HG03045 (cell line): ENCODE results near the gene CREM.
"Not testable (repeated sequence)": the region's sequence is repeated elsewhere in the genome, so short reads cannot be mapped to it uniquely, and the experiment has no call there.

Source experiments
- ATAC-seq: cut with Tn5 transposase; IDR thresholded peaks from one replicate; pipeline ENCODE4 v1.9.1; 2021; ENCODE audit warnings: mild to moderate bottlenecking, moderate library complexity; ENCODE audit not compliant: unreplicated experiment

CREM gene

GRCh38 chr10:35192645-35193249 lies 66.1 kb downstream of the CREM start:
- ATAC-seq, result no peak

GRCh38 chr10:35194471-35194870 lies 67.8 kb downstream of the CREM start:
- no peak for ATAC-seq

DNA sequence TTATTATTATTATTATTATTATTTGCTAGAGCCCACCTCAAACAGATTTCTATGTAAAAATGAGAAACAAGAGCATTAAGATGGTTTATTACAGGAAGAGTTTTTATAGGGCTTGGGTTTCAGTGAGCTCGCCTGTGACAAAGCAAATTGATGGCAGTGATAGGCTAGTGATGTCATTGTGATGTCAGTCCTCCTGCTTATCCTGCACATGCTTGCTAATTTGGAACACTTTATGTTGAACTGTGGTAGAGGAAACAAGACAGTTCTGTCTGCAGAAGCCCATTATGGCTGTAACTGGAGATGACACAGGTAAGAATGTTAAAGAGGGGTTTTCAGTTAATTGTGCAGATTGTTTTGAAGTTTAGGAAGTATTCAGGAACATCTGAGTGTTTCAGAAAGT lies 68.3 kb downstream of the CREM start:
- no peak for ATAC-seq

DNA sequence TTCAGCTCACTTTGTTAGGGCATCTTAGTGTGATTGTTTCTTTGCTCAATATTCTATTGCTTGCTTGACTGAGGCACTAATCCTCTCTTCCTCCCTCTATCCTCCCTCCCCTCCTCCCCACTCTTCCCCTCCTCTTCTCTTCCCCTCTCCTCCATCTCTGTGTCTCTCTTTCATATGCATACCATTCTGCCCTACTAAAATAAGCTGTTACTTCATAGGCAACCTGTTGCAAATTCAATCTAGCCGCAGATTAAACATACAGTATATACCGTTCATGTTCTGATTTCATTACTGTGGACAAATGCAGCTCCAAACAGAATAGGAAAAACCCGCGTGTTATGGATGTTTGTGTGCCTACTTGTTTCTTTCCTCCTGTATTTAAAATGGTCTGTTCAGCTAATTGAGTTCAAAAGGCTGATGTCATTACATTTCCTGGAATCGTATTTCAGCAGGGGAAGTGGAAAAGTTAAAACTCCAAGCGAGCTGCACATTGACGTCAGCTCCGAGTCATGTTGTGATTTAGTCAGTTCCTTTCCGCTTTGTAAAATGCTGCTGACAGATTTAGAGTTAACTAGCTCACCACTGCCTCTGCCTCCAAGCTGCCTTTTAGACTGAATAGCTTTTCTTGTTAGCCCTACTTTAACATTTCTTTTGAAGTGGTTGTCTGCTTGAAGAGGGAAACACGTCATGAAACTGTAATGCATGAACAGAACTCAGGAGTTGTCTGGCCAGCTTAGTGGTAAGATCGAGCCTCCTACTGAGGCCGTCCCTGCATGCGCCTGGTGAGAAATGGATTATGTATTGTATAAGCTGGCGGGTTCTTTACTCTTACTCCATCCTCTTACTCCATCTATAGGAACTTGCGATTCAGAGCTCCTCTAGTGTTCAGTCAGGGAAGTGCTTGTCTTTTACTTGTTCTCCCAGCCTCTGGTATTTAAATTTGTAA lies 69.0 kb downstream of the CREM start:
- peak; percentile 93 for ATAC-seq

DNA sequence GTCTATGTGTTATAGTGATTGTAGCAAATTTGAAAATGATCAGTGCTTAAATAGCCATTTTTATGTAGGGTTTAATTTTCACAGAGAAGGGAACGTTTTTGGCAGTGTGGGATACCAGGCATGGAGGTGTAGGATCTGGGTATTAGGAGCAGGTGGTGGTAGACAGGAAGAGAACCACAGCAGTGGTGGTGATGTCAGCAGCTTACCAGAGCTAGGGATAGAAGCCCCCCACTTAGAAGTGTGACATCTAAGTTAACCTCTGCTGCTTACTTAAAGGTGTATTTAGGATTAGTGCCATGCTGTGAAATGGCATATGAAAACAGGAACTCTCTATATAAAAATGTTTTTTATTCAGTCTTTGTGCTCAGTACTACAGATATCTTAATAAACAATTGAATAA lies 73.8 kb downstream of the CREM start:
- ATAC-seq, result no peak

GRCh38 chr10:35201234-35201633 lies 74.6 kb downstream of the CREM start:
- no peak for ATAC-seq

- no peak for ATAC-seq
Measured at GRCh38 chr10:35202050-35202449, 75.4 kb downstream of the CREM start.

DNA sequence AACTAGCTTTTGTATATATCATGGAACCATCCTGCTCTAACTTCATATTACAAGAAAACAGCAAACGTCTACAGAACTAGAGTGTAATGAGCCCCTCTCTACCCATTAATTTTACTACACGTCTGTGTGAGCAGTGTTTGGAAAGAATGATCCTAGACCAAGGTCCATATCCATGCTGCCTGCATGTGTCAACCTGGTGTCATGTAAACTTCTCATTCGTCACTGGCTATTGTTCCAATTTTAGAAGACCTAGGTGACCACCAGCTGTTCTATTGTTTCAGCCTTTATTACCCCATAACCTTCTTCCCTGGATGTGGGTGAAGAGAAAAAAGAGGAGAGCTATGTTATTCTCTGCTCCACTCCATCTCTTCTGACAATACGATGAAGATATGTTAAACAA lies 77.1 kb downstream of the CREM start:
- no peak for ATAC-seq

- ATAC-seq, result no peak
Measured at GRCh38 chr10:35204650-35205319, 78.1 kb downstream of the CREM start.

DNA sequence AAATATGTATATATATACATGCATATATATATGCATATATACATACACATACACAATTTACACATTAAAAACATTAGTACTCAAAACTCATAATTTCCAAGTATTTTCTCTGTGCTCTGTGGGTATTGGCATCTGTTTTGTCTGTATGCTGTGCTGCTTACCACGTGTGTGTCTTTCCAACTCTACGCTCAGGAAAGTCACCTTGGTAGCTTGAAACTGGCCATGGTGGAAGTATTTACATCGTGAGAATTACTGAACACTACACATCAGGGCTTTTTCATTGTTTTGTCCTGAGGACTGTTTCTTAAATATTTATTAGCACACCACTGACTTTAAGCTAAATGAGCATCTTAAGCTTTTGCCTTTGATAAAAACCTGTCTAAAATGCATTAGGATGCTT lies 79.6 kb downstream of the CREM start:
- ATAC-seq, result no peak

- ATAC-seq, result peak; percentile 68
Measured at GRCh38 chr10:35208536-35208935, 81.9 kb downstream of the CREM start.

DNA sequence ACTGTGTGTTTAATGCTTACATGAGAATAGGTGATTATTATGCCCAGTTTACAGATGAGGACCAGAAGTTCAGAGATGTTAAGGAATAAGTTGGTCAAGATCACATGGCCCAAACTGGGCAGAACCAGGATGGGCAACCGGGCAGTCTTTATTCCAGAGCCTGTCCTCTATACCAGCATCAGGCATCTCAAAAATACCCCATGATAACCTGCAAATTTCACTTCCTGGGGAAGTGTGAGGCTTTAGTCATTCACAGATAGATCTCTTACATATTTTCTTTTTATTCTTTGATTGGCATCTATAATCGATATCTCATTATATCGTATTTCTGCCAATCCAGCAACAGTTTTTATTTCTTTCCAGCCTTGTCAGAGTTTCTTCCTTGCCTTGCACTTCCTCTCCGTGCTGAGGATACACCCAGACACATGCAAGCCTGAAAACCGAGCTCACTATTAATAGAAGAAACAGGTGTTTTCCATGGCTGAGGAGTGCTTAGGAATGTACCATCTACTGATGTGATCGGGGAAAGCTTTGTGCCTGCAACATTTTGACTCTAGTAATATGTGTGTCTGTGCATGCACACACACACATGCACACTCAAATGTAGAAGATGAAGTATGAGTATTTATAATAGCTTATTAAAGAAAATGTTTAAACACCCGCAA lies 82.4 kb downstream of the CREM start:
- peak; percentile 20 for ATAC-seq

DNA sequence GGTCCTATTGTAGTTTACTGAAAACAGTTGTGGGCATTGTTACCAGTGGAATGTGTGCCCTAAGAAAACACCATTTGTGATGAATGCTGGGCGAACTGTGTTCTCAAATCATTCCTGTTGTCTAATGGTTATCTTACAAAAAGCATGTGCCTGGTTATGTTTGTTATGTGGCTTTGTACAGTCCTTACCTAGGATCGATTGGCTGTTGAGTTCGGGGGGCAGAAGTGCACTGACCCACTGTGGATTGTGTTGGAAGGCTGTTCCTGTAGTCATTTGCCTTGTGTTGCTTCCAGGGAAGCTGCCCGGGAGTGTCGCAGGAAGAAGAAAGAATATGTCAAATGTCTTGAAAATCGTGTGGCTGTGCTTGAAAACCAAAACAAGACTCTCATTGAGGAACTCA lies 84.3 kb downstream of the CREM start:
- no peak for ATAC-seq

- no peak for ATAC-seq
Measured at GRCh38 chr10:35211390-35211789, 84.7 kb downstream of the CREM start.

DNA sequence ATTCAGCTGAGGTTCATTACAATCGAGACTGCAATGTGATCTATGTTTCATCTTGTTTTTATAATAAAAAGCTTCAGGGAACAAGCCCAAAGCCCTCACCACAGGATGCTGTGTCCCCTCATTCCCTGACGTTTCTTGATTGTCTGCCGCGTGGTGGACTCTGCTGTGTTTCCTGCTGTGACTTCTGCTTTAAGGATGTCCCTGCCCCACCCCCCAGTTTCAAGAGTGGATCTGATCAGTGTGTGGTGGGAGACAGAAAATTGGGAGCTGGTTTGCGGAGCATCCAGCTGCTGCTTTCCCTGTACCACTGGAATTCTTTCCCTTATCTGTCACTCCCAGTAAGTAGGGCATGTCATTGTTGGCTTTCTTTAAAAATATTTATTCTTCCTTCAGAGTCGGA lies 86.2 kb downstream of the CREM start:
- no peak for ATAC-seq

DNA sequence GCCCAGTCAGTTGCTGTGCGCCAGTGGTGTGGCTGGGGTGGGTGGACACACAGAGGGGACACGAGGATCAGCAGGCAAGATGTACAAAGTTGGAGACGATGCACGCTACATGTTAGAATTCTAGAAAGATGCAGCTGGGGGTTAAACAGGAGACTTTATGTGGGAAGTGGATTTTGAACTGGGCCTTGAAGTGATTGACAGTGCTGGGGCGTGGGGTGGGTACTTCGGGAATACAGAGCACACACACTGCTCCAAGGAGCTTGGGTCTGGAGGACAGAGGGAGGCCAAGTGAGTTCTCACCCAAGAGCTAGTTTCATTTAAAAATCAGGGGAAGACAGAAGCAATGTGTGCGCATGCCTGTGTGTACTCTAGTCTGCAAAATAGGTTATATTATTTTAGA lies 87.1 kb downstream of the CREM start:
- no peak for ATAC-seq

- no peak for ATAC-seq
Measured at GRCh38 chr10:35214607-35215020, 88.0 kb downstream of the CREM start.

- no peak for ATAC-seq
Measured at GRCh38 chr10:35215107-35215506, 88.5 kb downstream of the CREM start.

- no peak for ATAC-seq
Measured at GRCh38 chr10:35216303-35216905, 89.8 kb downstream of the CREM start.

DNA sequence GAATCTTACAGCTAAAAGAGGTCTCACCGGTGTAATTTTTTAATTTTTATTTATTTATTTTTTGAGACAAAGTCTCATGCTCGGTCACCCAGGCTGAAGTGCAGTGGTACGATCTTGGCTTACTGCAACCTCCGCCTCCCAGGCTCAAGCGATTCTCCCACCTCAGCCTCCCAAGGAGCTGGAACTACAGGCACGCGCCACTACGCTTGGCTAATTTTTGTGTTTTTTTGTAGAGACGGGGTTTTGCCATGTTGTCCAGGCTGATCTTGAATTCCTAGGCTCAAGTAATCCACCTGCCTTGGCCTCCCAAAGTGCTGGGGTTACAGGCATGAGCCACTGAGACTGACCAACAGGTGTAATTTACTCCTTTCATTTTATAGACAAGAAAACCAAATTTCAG lies 90.3 kb downstream of the CREM start:
- ATAC-seq, result not testable (repeated sequence)

DNA sequence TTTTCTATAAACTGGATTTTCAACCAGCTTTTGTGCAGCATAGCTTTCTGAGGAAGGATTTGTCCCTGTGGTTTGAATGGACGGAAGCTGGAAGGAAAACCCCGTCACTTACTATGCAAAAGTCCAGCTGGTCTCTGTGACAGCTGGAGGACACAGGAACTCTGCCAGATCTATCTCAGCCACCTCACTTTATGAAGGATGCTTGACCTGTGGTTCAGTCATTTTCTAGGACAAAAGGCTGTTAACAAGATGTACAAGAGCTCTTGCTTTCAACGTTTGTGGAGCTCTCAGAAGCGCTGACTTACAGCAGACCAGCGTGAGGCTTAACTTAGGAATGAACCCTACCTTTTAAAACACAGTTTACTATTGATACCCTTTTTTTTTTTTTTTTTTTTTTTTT lies 90.8 kb downstream of the CREM start:
- no peak for ATAC-seq
